Hepatocyte (in vitro differentiated cells): ENCODE measurements around the gene POLR3K. TPM values are rescaled to one million over a fixed set of nuclear protein-coding genes. Genes with fewer than 3 reads are reported as not detected.

Source experiments
- DNase-seq: peaks from one replicate; pipeline ENCODE4 v3.0.0-alpha.2; 2016; ENCODE audit warnings: low spot score
- H2AFZ ChIP-seq: fragments of 200-600 bp; sonication (generic); 2 replicates; pipeline ENCODE4 v1.6.0; 2016; ENCODE audit warnings: antibody characterized with exemption, mild to moderate bottlenecking
- H3K27ac ChIP-seq: fragments of 200-600 bp; sonication (generic); 2 replicates; pipeline ENCODE4 v1.5.1; 2016; ENCODE audit warnings: mild to moderate bottlenecking
- H3K27me3 ChIP-seq: fragments of 200-600 bp; sonication (generic); 2 replicates; pipeline ENCODE4 v1.6.1; 2016
- H3K36me3 ChIP-seq: fragments of 200-600 bp; sonication (generic); replicated peaks from 2 replicates; pipeline ENCODE4 v1.5.1; 2016; ENCODE audit warnings: low read depth; ENCODE audit not compliant: insufficient read depth
- H3K4me1 ChIP-seq: fragments of 200-600 bp; sonication (generic); 2 replicates; pipeline ENCODE4 v1.5.1; 2016; ENCODE audit warnings: mild to moderate bottlenecking, moderate library complexity; ENCODE audit not compliant: insufficient read depth
- H3K4me2 ChIP-seq: fragments of 200-600 bp; sonication (generic); 2 replicates; pipeline ENCODE4 v1.6.0; 2016
- H3K4me3 ChIP-seq: fragments of 200-600 bp; sonication (generic); 2 replicates; pipeline ENCODE4 v1.5.1; 2016; ENCODE audit warnings: mild to moderate bottlenecking
- H3K79me2 ChIP-seq: fragments of 200-600 bp; sonication (generic); 2 replicates; pipeline ENCODE4 v1.6.0; 2017; ENCODE audit warnings: mild to moderate bottlenecking
- H3K9me2 ChIP-seq: fragments of 200-600 bp; sonication (generic); replicated peaks from 2 replicates; pipeline ENCODE4 v1.6.0; 2017; ENCODE audit warnings: mild to moderate bottlenecking; ENCODE audit not compliant: insufficient read depth
- H3K9me3 ChIP-seq: fragments of 200-600 bp; sonication (generic); 2 replicates; pipeline ENCODE4 v1.5.1; 2016; ENCODE audit warnings: low read depth, mild to moderate bottlenecking
- H4K20me1 ChIP-seq: fragments of 200-600 bp; sonication (generic); 2 replicates; pipeline ENCODE4 v1.6.0; 2016; ENCODE audit warnings: mild to moderate bottlenecking; ENCODE audit not compliant: insufficient read depth, poor library complexity, severe bottlenecking
- EZH2 ChIP-seq: fragments of 200-600 bp; sonication (generic); IDR thresholded peaks from 2 replicates; pipeline ENCODE4 v1.6.1; 2016; ENCODE audit warnings: antibody characterized with exemption, mild to moderate bottlenecking, borderline replicate concordance
- EZH2phosphoT487 ChIP-seq: fragments of 200-600 bp; sonication (generic); IDR thresholded peaks from one replicate; pipeline ENCODE4 v1.6.1; 2018; ENCODE audit warnings: antibody characterized with exemption, mild to moderate bottlenecking, low read depth, moderate library complexity; ENCODE audit not compliant: unreplicated experiment, severe bottlenecking
- WGBS: methylation state at CpG from one replicate; pipeline ENCODE4 v1.1.6; 2016; ENCODE audit warnings: low lambda C conversion rate; ENCODE audit errors: missing lambda C conversion rate; 5-methylcytosine and 5-hydroxymethylcytosine counted together
- polyA plus RNA-seq: library from polyadenylated mRNA; unstranded; fragments of >200 nt; fragmentation: Nextera tagmentation; extraction: Ambion mirVana; gene quantifications from 2 replicates; pipeline ENCODE4 v1.2.1, GENCODE V29; 2016
- total RNA-seq: library from RNA; depleted of rRNA; stranded (reverse); fragments of >200 nt; gene quantifications from 2 replicates; pipeline ENCODE4 v1.2.3, GENCODE V29; 2014
- TF ChIP-seq, protein P1 (sequence below): fragments of 200-600 bp; sonication (generic); IDR thresholded peaks from 2 replicates; pipeline ENCODE4 v1.5.1; 2016; ENCODE audit warnings: antibody characterized with exemption, mild to moderate bottlenecking; ENCODE audit not compliant: poor library complexity

Gene POLR3K
- total and polyA plus RNA-seq, 2 experiments from 2014 or later = 2.7 to 12.5 TPM

DNA sequence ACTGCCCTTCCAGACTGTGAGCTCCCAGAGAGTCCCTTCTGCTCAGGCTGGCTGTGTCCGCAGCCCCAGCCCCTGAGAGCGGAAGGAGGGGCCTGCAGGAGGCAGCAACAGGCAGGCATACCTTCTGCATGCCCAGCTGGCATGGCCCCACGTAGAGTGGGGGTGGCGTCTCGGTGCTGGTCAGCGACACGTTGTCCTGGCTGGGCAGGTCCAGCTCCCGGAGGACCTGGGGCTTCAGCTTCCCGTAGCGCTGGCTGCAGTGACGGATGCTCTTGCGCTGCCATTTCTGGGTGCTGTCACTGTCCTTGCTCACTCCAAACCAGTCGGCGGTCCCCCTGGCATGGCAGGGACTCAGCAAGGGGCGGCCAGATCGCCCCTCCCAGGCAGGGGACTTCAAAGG lies 10.1 kb upstream of the POLR3K start:
- TF ChIP-seq EZH2phosphoT487 (no peak), EZH2 (no peak)
- TF ChIP-seq, protein P1, sequence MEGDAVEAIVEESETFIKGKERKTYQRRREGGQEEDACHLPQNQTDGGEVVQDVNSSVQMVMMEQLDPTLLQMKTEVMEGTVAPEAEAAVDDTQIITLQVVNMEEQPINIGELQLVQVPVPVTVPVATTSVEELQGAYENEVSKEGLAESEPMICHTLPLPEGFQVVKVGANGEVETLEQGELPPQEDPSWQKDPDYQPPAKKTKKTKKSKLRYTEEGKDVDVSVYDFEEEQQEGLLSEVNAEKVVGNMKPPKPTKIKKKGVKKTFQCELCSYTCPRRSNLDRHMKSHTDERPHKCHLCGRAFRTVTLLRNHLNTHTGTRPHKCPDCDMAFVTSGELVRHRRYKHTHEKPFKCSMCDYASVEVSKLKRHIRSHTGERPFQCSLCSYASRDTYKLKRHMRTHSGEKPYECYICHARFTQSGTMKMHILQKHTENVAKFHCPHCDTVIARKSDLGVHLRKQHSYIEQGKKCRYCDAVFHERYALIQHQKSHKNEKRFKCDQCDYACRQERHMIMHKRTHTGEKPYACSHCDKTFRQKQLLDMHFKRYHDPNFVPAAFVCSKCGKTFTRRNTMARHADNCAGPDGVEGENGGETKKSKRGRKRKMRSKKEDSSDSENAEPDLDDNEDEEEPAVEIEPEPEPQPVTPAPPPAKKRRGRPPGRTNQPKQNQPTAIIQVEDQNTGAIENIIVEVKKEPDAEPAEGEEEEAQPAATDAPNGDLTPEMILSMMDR = no peak
- peaks cover 15% of the 10 kb centered on the region for H3K4me1 ChIP-seq
- no peak for DNase-seq
- WGBS = 98% methylated on average over 16 of the region's 16 CpGs
- H3K27me3 ChIP-seq = no peaks in the 10 kb centered on the region
- no peak overlapping the region for H3K4me2 ChIP-seq
- no peak overlapping the region for H3K4me3 ChIP-seq
- peaks cover 29% of the 10 kb centered on the region for H4K20me1 ChIP-seq
- no peak overlapping the region for H2AFZ ChIP-seq
- no peaks in the 10 kb centered on the region for H3K9me3 ChIP-seq
- H3K27ac ChIP-seq = no peak overlapping the region
- H3K36me3 ChIP-seq = no peaks in the 10 kb centered on the region
- no peaks in the 10 kb centered on the region for H3K9me2 ChIP-seq
- peaks cover 26% of the 10 kb centered on the region for H3K79me2 ChIP-seq

DNA sequence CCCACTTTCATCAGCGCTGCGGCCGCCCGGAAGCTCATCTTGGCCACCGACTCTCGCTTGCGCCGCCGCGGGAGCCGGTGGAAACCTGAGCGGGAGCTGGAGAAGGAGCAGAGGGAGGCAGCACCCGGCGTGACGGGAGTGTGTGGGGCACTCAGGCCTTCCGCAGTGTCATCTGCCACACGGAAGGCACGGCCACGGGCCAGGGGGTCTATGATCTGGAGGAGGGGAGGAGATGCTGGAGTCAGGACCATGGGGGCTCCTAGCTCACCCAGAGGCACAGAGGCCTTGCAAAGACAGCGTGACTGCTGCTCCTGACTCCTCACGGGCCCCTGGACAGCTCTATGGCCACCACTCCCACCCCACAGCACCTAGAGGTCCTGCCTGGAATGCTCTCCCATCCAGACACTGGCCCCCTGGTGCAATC lies 9.6 kb upstream of the POLR3K start:
- Histone ChIP-seq H3K9me3 (no peaks in the 10 kb centered on the region), H3K4me3 (no peak overlapping the region), H3K79me2 (peaks cover 21% of the 10 kb centered on the region), H3K27me3 (no peaks in the 10 kb centered on the region), H3K27ac (no peak overlapping the region), H3K4me1 (peaks cover 10% of the 10 kb centered on the region), H3K9me2 (no peaks in the 10 kb centered on the region), H3K36me3 (no peaks in the 10 kb centered on the region), H4K20me1 (peaks cover 24% of the 10 kb centered on the region), H3K4me2 (no peak overlapping the region), H2AFZ (no peak overlapping the region)
- DNase-seq = no peak
- WGBS = 95% methylated on average over 20 of the region's 21 CpGs
- TF ChIP-seq, protein P1 = no peak

DNA sequence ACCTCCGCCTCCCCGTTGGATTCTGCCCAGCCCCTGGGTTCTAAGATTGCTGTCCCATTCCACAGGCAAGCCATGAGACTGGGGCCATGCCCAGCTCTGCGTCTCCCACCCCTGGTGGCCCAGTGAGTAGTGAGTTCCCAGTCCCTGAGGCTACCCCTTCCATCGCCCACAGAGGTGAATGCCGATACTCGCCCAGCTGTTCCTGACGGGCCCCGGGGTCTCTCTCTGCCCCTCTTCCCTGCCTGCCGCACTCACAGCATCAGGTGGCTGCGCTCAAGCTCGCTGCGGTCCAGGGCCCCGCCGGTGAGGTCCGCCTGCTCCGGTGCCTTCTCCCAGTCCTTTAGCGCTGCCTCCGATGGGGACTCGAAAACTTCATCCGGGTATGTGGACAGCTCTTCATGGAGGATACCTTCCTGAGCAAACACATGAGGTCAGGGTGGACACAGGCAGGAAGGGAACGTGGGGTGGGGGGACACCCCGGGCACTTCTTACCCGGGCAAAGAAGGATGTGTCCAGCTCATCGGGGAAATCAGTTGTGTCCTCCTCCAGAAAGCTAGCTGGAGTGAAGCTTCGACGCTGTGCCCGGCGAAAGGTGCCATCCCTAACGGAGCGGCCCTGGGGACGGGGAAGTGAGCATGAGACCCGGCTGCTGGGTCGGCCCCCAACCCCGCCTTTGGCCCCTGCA lies 9.0 kb upstream of the POLR3K start:
- no peak overlapping the region for H3K4me2 ChIP-seq
- no peaks in the 10 kb centered on the region for H3K27me3 ChIP-seq
- DNase-seq = no peak
- no peak overlapping the region for H2AFZ ChIP-seq
- no peak overlapping the region for H3K27ac ChIP-seq
- no peak for TF ChIP-seq EZH2
- TF ChIP-seq, protein P1 = no peak
- TF ChIP-seq EZH2phosphoT487 = no peak
- peaks cover 16% of the 10 kb centered on the region for H3K79me2 ChIP-seq
- peaks cover 10% of the 10 kb centered on the region for H3K4me1 ChIP-seq
- H4K20me1 ChIP-seq = peaks cover 19% of the 10 kb centered on the region
- no peaks in the 10 kb centered on the region for H3K9me3 ChIP-seq
- no peaks in the 10 kb centered on the region for H3K9me2 ChIP-seq
- WGBS = 98% methylated on average over 33 of the region's 34 CpGs
- no peaks in the 10 kb centered on the region for H3K36me3 ChIP-seq
- no peak overlapping the region for H3K4me3 ChIP-seq
